GM23338 (cell line): Measurements from ENCODE around the gene RELL2. TPM values are rescaled to one million over a fixed set of nuclear protein-coding genes. Genes with fewer than 3 reads are reported as not detected.

ENCODE experiments used
- ATAC-seq: fragments of 200-7000 bp; cut with Tn5 transposase; 3 replicates; pipeline ENCODE4 v1.9.1; 2020
- DNase-seq: peaks from one replicate; pipeline ENCODE4 v3.0.0-alpha.2; 2015; ENCODE audit warnings: low spot score
- H2AFZ ChIP-seq: fragments of 200-600 bp; sonication (generic); 2 replicates; pipeline ENCODE4 v1.8.0; 2016; ENCODE audit warnings: antibody characterized with exemption, mild to moderate bottlenecking, moderate library complexity
- H3F3A ChIP-seq: fragments of 200-600 bp; sonication (generic); replicated peaks from 2 replicates; pipeline ENCODE4 v1.8.0; 2017; ENCODE audit warnings: antibody characterized with exemption, mixed run types, low read depth
- H3K27ac ChIP-seq: fragments of 200-600 bp; sonication (generic); 2 replicates; pipeline ENCODE4 v1.6.1; 2016; ENCODE audit warnings: low read depth
- H3K27me3 ChIP-seq: fragments of 200-600 bp; sonication (generic); 2 replicates; pipeline ENCODE4 v1.8.0; 2016; ENCODE audit warnings: mild to moderate bottlenecking, mixed run types, moderate library complexity; ENCODE audit not compliant: insufficient read depth
- H3K36me3 ChIP-seq: fragments of 200-600 bp; sonication (generic); 2 replicates; pipeline ENCODE4 v1.8.0; 2016; ENCODE audit warnings: mild to moderate bottlenecking; ENCODE audit not compliant: insufficient read depth
- H3K4me1 ChIP-seq: fragments of 200-600 bp; sonication (generic); 2 replicates; pipeline ENCODE4 v1.8.0; 2016; ENCODE audit warnings: mild to moderate bottlenecking, moderate library complexity; ENCODE audit not compliant: insufficient read depth
- H3K4me2 ChIP-seq: fragments of 200-600 bp; sonication (generic); 2 replicates; pipeline ENCODE4 v1.7.1; 2017; ENCODE audit warnings: mixed run types
- H3K4me3 ChIP-seq: fragments of 200-600 bp; sonication (generic); 2 replicates; pipeline ENCODE4 v1.6.1; 2016; ENCODE audit warnings: mixed run types
- H3K79me2 ChIP-seq: fragments of 200-600 bp; sonication (generic); replicated peaks from 2 replicates; pipeline ENCODE4 v1.8.0; 2017; ENCODE audit warnings: mild to moderate bottlenecking; ENCODE audit not compliant: insufficient read depth
- H3K9me2 ChIP-seq: fragments of 200-600 bp; sonication (generic); 2 replicates; pipeline ENCODE4 v1.8.0; 2017; ENCODE audit not compliant: insufficient read depth
- H4K20me1 ChIP-seq: fragments of 200-600 bp; sonication (generic); replicated peaks from 2 replicates; pipeline ENCODE4 v1.8.0; 2017; ENCODE audit warnings: mild to moderate bottlenecking; ENCODE audit not compliant: insufficient read depth
- H3K27ac Mint-ChIP-seq: 2 replicates; pipeline ENCODE4 v1.8.0; 2020; ENCODE audit warnings: inconsistent platforms, mild to moderate bottlenecking, moderate library complexity, mixed read lengths
- H3K27me3 Mint-ChIP-seq: 3 replicates; pipeline ENCODE4 v1.8.0; 2022; ENCODE audit warnings: low read depth, mild to moderate bottlenecking, moderate library complexity, mixed read lengths, inconsistent platforms; ENCODE audit not compliant: insufficient read depth, poor library complexity
- H3K36me3 Mint-ChIP-seq: 3 replicates; pipeline ENCODE4 v1.8.0; 2021; ENCODE audit warnings: low read depth, mild to moderate bottlenecking, inconsistent platforms, moderate library complexity, mixed read lengths
- H3K4me1 Mint-ChIP-seq: 3 replicates; pipeline ENCODE4 v1.8.0; 2020; ENCODE audit warnings: mild to moderate bottlenecking, inconsistent platforms, mixed read lengths
- H3K4me3 Mint-ChIP-seq: 3 replicates; pipeline ENCODE4 v1.8.0; 2021; ENCODE audit warnings: moderate library complexity, mild to moderate bottlenecking, inconsistent platforms, mixed read lengths
- H3K9me3 Mint-ChIP-seq: 3 replicates; pipeline ENCODE4 v1.8.0; 2020; ENCODE audit warnings: moderate library complexity, mild to moderate bottlenecking, inconsistent platforms, mixed read lengths
- ETS1 ChIP-seq: IDR thresholded peaks from 2 replicates; pipeline ENCODE4 v1.6.1; 2016; ENCODE audit warnings: antibody characterized with exemption
- EZH2phosphoT487 ChIP-seq: fragments of 200-600 bp; sonication (generic); IDR thresholded peaks from one replicate; pipeline ENCODE4 v1.8.1; 2018; ENCODE audit warnings: antibody characterized with exemption; ENCODE audit not compliant: unreplicated experiment
- NANOG ChIP-seq: IDR thresholded peaks from 2 replicates; pipeline ENCODE4 v1.6.1; 2016; ENCODE audit warnings: antibody characterized with exemption, borderline replicate concordance
- REST ChIP-seq: IDR thresholded peaks from one replicate; pipeline ENCODE4 v1.6.1; 2018; ENCODE audit warnings: antibody characterized with exemption; ENCODE audit not compliant: unreplicated experiment
- STAT1 ChIP-seq: IDR thresholded peaks from one replicate; pipeline ENCODE4 v1.6.1; 2016; ENCODE audit warnings: antibody characterized with exemption; ENCODE audit not compliant: unreplicated experiment
- ZNF462 ChIP-seq: fragments of 250-450 bp; sonication (Bioruptor Pico); IDR thresholded peaks from 2 replicates; pipeline ENCODE4 v1.5.0; 2020; ENCODE audit warnings: mild to moderate bottlenecking, moderate library complexity
- polyA plus RNA-seq: library from polyadenylated mRNA; unstranded; fragments of >200 nt; fragmentation: Nextera tagmentation; extraction: Ambion mirVana; gene quantifications from 2 replicates; pipeline ENCODE4 v1.2.1, GENCODE V29; 2016
- total RNA-seq: library from RNA; depleted of rRNA; stranded (reverse); fragments of >200 nt; shearing (Covaris generic); gene quantifications from 2 replicates; pipeline ENCODE4 v1.2.3, GENCODE V29; 2014

The RELL2 gene
- total and polyA plus RNA-seq, 2 experiments from 2014 or later = 20.4 to 30.6 TPM

GRCh38 chr5:141638771-141639170 is 2.0 kb downstream of the RELL2 start (continued):
- TF ChIP-seq ZNF462 = no peak
- no peak for TF ChIP-seq EZH2phosphoT487
- no peak for TF ChIP-seq ETS1
- no peak for TF ChIP-seq STAT1
- no peak for TF ChIP-seq NANOG

GRCh38 chr5:141639357-141640050 is 2.7 kb downstream of the RELL2 start:
- Histone ChIP-seq H3K36me3 (0 out of 2 replicates have a peak, but pooled peaks cover 3% of the 10 kb centered on the region), H3K27ac (no peak overlapping the region), H3K79me2 (peaks cover 21% of the 10 kb centered on the region), H3K27me3 (peaks cover 3% of the 10 kb centered on the region; the same call in 1 of the 2 replicates), H3K4me3 (no peak overlapping the region), H3K4me1 (peaks cover 20% of the 10 kb centered on the region), H3K4me2 (no peak overlapping the region), H4K20me1 (peaks cover 19% of the 10 kb centered on the region), H3F3A (0 out of 2 replicates have a peak, but pooled peaks cover 14% of the 10 kb centered on the region), H3K9me2 (no peaks in the 10 kb centered on the region), H2AFZ (no peak overlapping the region)
- Mint-ChIP-seq H3K9me3 (no peaks in the 10 kb centered on the region), H3K36me3 (peaks cover 34% of the 10 kb centered on the region), H3K27me3 (peaks cover 8% of the 10 kb centered on the region), H3K27ac (no peak overlapping the region), H3K4me3 (peak overlapping the region; percentile 9; the same call in 1 of the 3 replicates), H3K4me1 (peaks cover 34% of the 10 kb centered on the region)
- ATAC-seq = no peak
- DNase-seq = no peak
- TF ChIP-seq EZH2phosphoT487 (no peak), NANOG (no peak), ETS1 (no peak), REST (no peak)
